HEK293 (cell line): ENCODE data around the gene PTPRG.

ENCODE experiments used
- YY1 ChIP-seq: fragments of 450-650 bp; formaldehyde crosslinking; IDR thresholded peaks from 2 replicates; pipeline ENCODE4 v1.5.1; 2018; ENCODE audit warnings: missing biosample characterization, missing genetic modification characterization
- ZBTB21 ChIP-seq: fragments of 450-650 bp; formaldehyde crosslinking; IDR thresholded peaks from 2 replicates; pipeline ENCODE4 v1.5.1; 2017; ENCODE audit warnings: missing biosample characterization, missing genetic modification characterization
- ZBTB7A ChIP-seq: fragments of 450-650 bp; formaldehyde crosslinking; IDR thresholded peaks from 2 replicates; pipeline ENCODE4 v1.5.1; 2016; ENCODE audit warnings: low read depth, missing biosample characterization, missing genetic modification characterization
- ZNF175 ChIP-seq: fragments of 450-650 bp; formaldehyde crosslinking; IDR thresholded peaks from 2 replicates; pipeline ENCODE4 v1.5.1; 2016; ENCODE audit warnings: missing biosample characterization, missing genetic modification characterization
- ZNF19 ChIP-seq: fragments of 450-650 bp; formaldehyde crosslinking; IDR thresholded peaks from 2 replicates; pipeline ENCODE4; 2016; ENCODE audit warnings: missing biosample characterization, missing genetic modification characterization, low read depth
- ZNF202 ChIP-seq: fragments of 450-650 bp; formaldehyde crosslinking; IDR thresholded peaks from 2 replicates; pipeline ENCODE4 v1.5.1; 2016; ENCODE audit warnings: missing biosample characterization, missing genetic modification characterization, borderline replicate concordance
- ZNF24 ChIP-seq: fragments of 450-650 bp; formaldehyde crosslinking; IDR thresholded peaks from 2 replicates; pipeline ENCODE4 v1.5.1; 2016; ENCODE audit warnings: missing biosample characterization, missing genetic modification characterization
- ZNF548 ChIP-seq: fragments of 450-650 bp; formaldehyde crosslinking; IDR thresholded peaks from 2 replicates; pipeline ENCODE4 v1.5.1; 2016; ENCODE audit warnings: missing biosample characterization, missing genetic modification characterization
- ZNF571 ChIP-seq: fragments of 450-650 bp; formaldehyde crosslinking; IDR thresholded peaks from 2 replicates; pipeline ENCODE4 v1.5.0; 2017; ENCODE audit warnings: missing biosample characterization, missing genetic modification characterization
- ZNF623 ChIP-seq: fragments of 450-650 bp; formaldehyde crosslinking; IDR thresholded peaks from 2 replicates; pipeline ENCODE4 v1.5.1; 2016; ENCODE audit warnings: missing biosample characterization, missing genetic modification characterization
- TF ChIP-seq, protein P1 (sequence below): fragments of 450-650 bp; formaldehyde crosslinking; IDR thresholded peaks from 2 replicates; pipeline ENCODE4 v1.5.1; 2016; ENCODE audit warnings: missing biosample characterization, missing genetic modification characterization, low read depth
- TF ChIP-seq, protein P2 (sequence below): fragments of 450-650 bp; formaldehyde crosslinking; IDR thresholded peaks from 2 replicates; pipeline ENCODE4 v1.5.1; 2016; ENCODE audit warnings: missing biosample characterization, missing genetic modification characterization
- TF ChIP-seq, protein P3 (sequence below): fragments of 450-650 bp; formaldehyde crosslinking; IDR thresholded peaks from 2 replicates; pipeline ENCODE4 v1.5.1; 2017; ENCODE audit warnings: missing biosample characterization, missing genetic modification characterization

DNA sequence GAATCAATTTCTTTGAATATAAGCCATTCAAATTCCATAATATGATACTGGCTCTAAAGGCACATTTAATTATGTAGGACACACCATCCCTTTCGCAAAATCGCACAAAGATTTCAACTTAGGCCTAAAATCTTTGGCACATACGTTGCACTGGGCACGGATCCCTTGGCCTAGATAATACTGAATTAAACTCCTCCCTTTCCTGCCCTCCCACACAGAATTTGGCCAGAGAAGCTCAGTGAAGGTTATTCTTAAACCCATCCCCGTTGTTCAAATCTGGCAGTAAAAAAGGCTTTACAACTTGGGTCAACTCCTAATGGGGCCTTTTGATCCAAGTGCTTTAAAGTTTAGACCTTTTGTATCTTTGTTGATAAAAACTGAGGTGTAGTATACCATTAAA is 247.2 kb downstream of the PTPRG start:
- TF ChIP-seq ZNF175 (tag by site-specific recombination) (no peak), ZBTB21 (tag by site-specific recombination) (no peak), ZNF202 (no peak), ZBTB7A (tag by site-specific recombination) (no peak), ZNF623 (no peak), YY1 (tag by site-specific recombination) (no peak), ZNF24 (tag by site-specific recombination) (no peak), ZNF571 (tag by site-specific recombination) (no peak), ZNF548 (tag by site-specific recombination) (no peak), ZNF19 (no peak)
- TF ChIP-seq, protein P1, sequence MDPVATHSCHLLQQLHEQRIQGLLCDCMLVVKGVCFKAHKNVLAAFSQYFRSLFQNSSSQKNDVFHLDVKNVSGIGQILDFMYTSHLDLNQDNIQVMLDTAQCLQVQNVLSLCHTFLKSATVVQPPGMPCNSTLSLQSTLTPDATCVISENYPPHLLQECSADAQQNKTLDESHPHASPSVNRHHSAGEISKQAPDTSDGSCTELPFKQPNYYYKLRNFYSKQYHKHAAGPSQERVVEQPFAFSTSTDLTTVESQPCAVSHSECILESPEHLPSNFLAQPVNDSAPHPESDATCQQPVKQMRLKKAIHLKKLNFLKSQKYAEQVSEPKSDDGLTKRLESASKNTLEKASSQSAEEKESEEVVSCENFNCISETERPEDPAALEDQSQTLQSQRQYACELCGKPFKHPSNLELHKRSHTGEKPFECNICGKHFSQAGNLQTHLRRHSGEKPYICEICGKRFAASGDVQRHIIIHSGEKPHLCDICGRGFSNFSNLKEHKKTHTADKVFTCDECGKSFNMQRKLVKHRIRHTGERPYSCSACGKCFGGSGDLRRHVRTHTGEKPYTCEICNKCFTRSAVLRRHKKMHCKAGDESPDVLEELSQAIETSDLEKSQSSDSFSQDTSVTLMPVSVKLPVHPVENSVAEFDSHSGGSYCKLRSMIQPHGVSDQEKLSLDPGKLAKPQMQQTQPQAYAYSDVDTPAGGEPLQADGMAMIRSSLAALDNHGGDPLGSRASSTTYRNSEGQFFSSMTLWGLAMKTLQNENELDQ (tag by site-specific recombination): no peak
- TF ChIP-seq, protein P2, sequence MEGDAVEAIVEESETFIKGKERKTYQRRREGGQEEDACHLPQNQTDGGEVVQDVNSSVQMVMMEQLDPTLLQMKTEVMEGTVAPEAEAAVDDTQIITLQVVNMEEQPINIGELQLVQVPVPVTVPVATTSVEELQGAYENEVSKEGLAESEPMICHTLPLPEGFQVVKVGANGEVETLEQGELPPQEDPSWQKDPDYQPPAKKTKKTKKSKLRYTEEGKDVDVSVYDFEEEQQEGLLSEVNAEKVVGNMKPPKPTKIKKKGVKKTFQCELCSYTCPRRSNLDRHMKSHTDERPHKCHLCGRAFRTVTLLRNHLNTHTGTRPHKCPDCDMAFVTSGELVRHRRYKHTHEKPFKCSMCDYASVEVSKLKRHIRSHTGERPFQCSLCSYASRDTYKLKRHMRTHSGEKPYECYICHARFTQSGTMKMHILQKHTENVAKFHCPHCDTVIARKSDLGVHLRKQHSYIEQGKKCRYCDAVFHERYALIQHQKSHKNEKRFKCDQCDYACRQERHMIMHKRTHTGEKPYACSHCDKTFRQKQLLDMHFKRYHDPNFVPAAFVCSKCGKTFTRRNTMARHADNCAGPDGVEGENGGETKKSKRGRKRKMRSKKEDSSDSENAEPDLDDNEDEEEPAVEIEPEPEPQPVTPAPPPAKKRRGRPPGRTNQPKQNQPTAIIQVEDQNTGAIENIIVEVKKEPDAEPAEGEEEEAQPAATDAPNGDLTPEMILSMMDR (tag by site-specific recombination): no peak
- TF ChIP-seq, protein P3, sequence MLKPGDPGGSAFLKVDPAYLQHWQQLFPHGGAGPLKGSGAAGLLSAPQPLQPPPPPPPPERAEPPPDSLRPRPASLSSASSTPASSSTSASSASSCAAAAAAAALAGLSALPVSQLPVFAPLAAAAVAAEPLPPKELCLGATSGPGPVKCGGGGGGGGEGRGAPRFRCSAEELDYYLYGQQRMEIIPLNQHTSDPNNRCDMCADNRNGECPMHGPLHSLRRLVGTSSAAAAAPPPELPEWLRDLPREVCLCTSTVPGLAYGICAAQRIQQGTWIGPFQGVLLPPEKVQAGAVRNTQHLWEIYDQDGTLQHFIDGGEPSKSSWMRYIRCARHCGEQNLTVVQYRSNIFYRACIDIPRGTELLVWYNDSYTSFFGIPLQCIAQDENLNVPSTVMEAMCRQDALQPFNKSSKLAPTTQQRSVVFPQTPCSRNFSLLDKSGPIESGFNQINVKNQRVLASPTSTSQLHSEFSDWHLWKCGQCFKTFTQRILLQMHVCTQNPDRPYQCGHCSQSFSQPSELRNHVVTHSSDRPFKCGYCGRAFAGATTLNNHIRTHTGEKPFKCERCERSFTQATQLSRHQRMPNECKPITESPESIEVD (tag by site-specific recombination): no peak
